GM12892 (cell line): ENCODE measurements around the gene DEFB132.

Source experiments
- POLR2A ChIP-seq: IDR thresholded peaks from 2 replicates; pipeline ENCODE4 v1.6.1; 2011; ENCODE audit warnings: low read depth, low read length, control low read depth
- TAF1 ChIP-seq: IDR thresholded peaks from 2 replicates; pipeline ENCODE4 v1.6.1; 2011; ENCODE audit warnings: low read depth, mild to moderate bottlenecking, control low read depth, low read length, borderline replicate concordance

DNA sequence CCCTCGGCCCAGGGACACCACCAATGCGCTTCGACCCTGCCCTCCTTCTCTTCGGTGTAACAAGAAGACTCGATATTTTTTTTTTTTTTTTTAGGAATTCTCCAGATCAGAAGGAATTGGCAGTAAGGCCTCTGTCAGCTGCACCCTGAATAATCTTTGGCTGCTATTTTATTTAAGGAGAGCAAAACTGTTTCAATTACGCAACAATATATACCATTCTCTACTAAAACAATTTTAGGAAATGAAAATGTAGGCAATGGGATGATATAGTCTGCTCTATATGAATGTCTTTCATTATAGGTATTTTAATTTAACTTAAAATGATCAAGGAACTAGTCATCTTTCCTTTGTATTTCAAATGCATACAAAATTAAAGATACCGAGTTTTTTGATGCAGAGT lies 53.1 kb downstream of the DEFB132 start:
- TF ChIP-seq POLR2A (no peak), TAF1 (no peak)
